Gastroesophageal sphincter (tissue), 3 donors: Measurements from ENCODE around the gene ZNF804B.

ENCODE experiments used
- CTCF ChIP-seq, 4 experiments: fragments of 200-600 bp in 2 of 4; fragments of 450-650 bp in 2 of 4; sonication (generic) in 1 of 4; IDR thresholded peaks; one replicate each; pipeline ENCODE4 v1.5.1; 2017 to 2019; ENCODE audit warnings: antibody characterized with exemption in 4 of 4, mild to moderate bottlenecking in 2 of 4, moderate library complexity in 2 of 4
- EP300 ChIP-seq: sonication (generic); formaldehyde crosslinking; IDR thresholded peaks from one replicate; pipeline ENCODE4 v1.6.1; 2017; ENCODE audit warnings: antibody characterized with exemption, mild to moderate bottlenecking
- POLR2A ChIP-seq, 2 donors: fragments of 450-650 bp; IDR thresholded peaks; one replicate each; pipeline ENCODE4 v1.6.1; 2017; ENCODE audit warnings: antibody characterized with exemption in 2 of 2, mild to moderate bottlenecking in 2 of 2, moderate library complexity in 1 of 2
- POLR2AphosphoS5 ChIP-seq: sonication (generic); formaldehyde crosslinking; IDR thresholded peaks from one replicate; pipeline ENCODE4 v1.6.1; 2017; ENCODE audit warnings: antibody characterized with exemption

GRCh38 chr7:89238156-89238555, 478.7 kb downstream of the ZNF804B start:
- no peak for TF ChIP-seq CTCF (IDR thresholded peaks at IDR 0.05)
- no peak for TF ChIP-seq EP300
- no peak for TF ChIP-seq POLR2AphosphoS5
- TF ChIP-seq POLR2A (IDR thresholded peaks at IDR 0.05), result no peak
